SK-N-MC (cell line): ENCODE measurements around the gene GPR155.

ENCODE experiments used
- EZH2 ChIP-seq: fragments of 200-600 bp; sonication (generic); IDR thresholded peaks from one replicate; pipeline ENCODE4 v1.6.1; 2017; ENCODE audit warnings: antibody characterized with exemption
- POLR2AphosphoS5 ChIP-seq: IDR thresholded peaks from 2 replicates; pipeline ENCODE4 v1.6.1; 2012; ENCODE audit warnings: mild to moderate bottlenecking, low read depth, low read length, borderline replicate concordance

GRCh38 chr2:174477759-174478158 lies 9.1 kb downstream of the GPR155 start:
- TF ChIP-seq POLR2AphosphoS5 = peak; percentile 63; the same call in 1 of the 2 replicates
- no peak for TF ChIP-seq EZH2
